Ovary (tissue), 9 donors: ENCODE measurements around the gene PKD1L1. TPM values are rescaled to one million over a fixed set of nuclear protein-coding genes. Genes with fewer than 3 reads are reported as not detected.

Experiments
- DNase-seq, 5 donors: peaks; one replicate each; pipeline ENCODE4 v3.0.0-alpha.2; 2019 to 2020
- H3K27ac ChIP-seq, 2 donors: fragments of 200-600 bp; one replicate each; pipeline versions ENCODE4 v1.5.1 to v1.8.0; 2019 to 2022
- H3K27me3 ChIP-seq: fragments of 200-600 bp; one replicate; pipeline ENCODE4 v1.8.0; 2022
- H3K36me3 ChIP-seq: fragments of 200-600 bp; sonication (generic); one replicate; pipeline ENCODE4 v1.5.1; 2019
- H3K4me1 ChIP-seq: one replicate; pipeline ENCODE4 v1.8.1; 2013; ENCODE audit warnings: mild to moderate bottlenecking, moderate library complexity; ENCODE audit not compliant: insufficient read depth
- H3K4me3 ChIP-seq: fragments of 200-600 bp; sonication (generic); one replicate; pipeline ENCODE4 v1.5.1; 2017
- H3K9me3 ChIP-seq, 2 donors: fragments of 200-600 bp in 1 of 2; sonication (generic) in 1 of 2; one replicate each; pipeline versions ENCODE4 v1.5.1 to v1.8.1; 2013 to 2019; ENCODE audit warnings: mild to moderate bottlenecking in 1 of 2, moderate library complexity in 1 of 2
- CTCF ChIP-seq, 3 donors: fragments of 450-650 bp in 2 of 3; fragments of 200-600 bp in 1 of 3; IDR thresholded peaks; one replicate each; pipeline versions ENCODE4 v1.5.1 to v1.8.0; 2016 to 2022; ENCODE audit warnings: antibody characterized with exemption in 3 of 3, mild to moderate bottlenecking in 1 of 3
- EP300 ChIP-seq: sonication (generic); formaldehyde crosslinking; IDR thresholded peaks from one replicate; pipeline ENCODE4 v1.6.1; 2017; ENCODE audit warnings: antibody characterized with exemption
- POLR2A ChIP-seq: fragments of 450-650 bp; IDR thresholded peaks from one replicate; pipeline ENCODE4 v1.6.1; 2017; ENCODE audit warnings: antibody characterized with exemption, mild to moderate bottlenecking, moderate library complexity
- WGBS, 3 donors: extraction: QIAGEN DNeasy Blood & Tissue Kit in 1 of 3; methylation state at CpG; one replicate each; pipeline versions ENCODE4 v1.1.5 to v1.1.7; 2013 to 2017; 5-methylcytosine and 5-hydroxymethylcytosine counted together
- intact Hi-C, 4 donors: fragments of 100-400 bp; cut with DNase I; formaldehyde crosslinking; loops; one replicate each; pipeline versions ENCODE4 v1.11.0 to v1.15.1; 2022 to 2023
- polyA plus RNA-seq, 2 donors: library from polyadenylated mRNA; stranded (reverse); fragments of 200-250 nt in 1 of 2; fragments of 350-450 nt in 1 of 2; fragmentation: Illumina TruSeq in 1 of 2; extraction: RNeasy Lipid Tissue Mini Kit (QIAGEN cat#74804) in 1 of 2; gene quantifications; one replicate each; pipeline ENCODE4 v1.2.3, GENCODE V29; 2013 to 2014
- total RNA-seq, 7 donors: library from RNA; depleted of rRNA in 2 of 7; stranded (reverse); fragments of >200 nt in 2 of 7; fragmentation: NEBNext Ultra II Directional in 3 of 7; extraction: Animal tissue kit (Norgen Biotek cat#: 25700) in 3 of 7; gene quantifications; one replicate each; pipeline versions ENCODE4 v1.1.0 to v1.2.4, GENCODE V29; 2016 to 2023
- donor health status: DM: no; HTN: no; CAD: no; lungs with moderate emphysema.
- donor health status: DM: no; HTN: no; CAD: no.
- donor health status: Bipolar disorder and iron deficiency.
- donor health status: DM: yes; HTN: yes; CAD: no.
- donor health status: DM: no; HTN: no; CAD: no.
- donor health status: DM: yes; HTN: yes; CAD: no.

Gene PKD1L1
- total and polyA plus RNA-seq, 9 donors = 0.11 to 0.48 (median 0.22) TPM

- H3K36me3 ChIP-seq = no peaks in the 10 kb centered on the region
- DNase-seq = no peak
- H3K27ac ChIP-seq = no peak overlapping the region
- TF ChIP-seq POLR2A (no peak), CTCF (IDR thresholded peaks at IDR 0.05) (no peak), EP300 (no peak)
- no peak overlapping the region for H3K4me3 ChIP-seq
- H3K9me3 ChIP-seq = no peaks in the 10 kb centered on the region
- no peaks in the 10 kb centered on the region for H3K27me3 ChIP-seq
- WGBS, 3 donors = 91 to 97% (median 93%) methylated on average over 5 of the region's 5 CpGs
- intact Hi-C loops = no loop called here
- H3K4me1 ChIP-seq = no peaks in the 10 kb centered on the region
These were observed 17.2 kb upstream of the PKD1L1 start for GRCh38 chr7:47965456-47965855.

GRCh38 chr7:47962262-47962661 lies 14.0 kb upstream of the PKD1L1 start:
- Histone ChIP-seq H3K27ac (no peak overlapping the region), H3K9me3 (no peaks in the 10 kb centered on the region), H3K27me3 (no peaks in the 10 kb centered on the region), H3K36me3 (no peaks in the 10 kb centered on the region), H3K4me3 (no peak overlapping the region), H3K4me1 (no peaks in the 10 kb centered on the region)
- no peak for DNase-seq
- WGBS, 3 donors = 93 to 98% (median 97%) methylated on average over 3 of the region's 3 CpGs
- intact Hi-C loops = no loop called here
- no peak for TF ChIP-seq EP300
- no peak for TF ChIP-seq CTCF (IDR thresholded peaks at IDR 0.05)
- TF ChIP-seq POLR2A = no peak

GRCh38 chr7:47957156-47957555 lies 8.9 kb upstream of the PKD1L1 start:
- no peak overlapping the region for H3K27ac ChIP-seq
- TF ChIP-seq EP300 (no peak), POLR2A (no peak), CTCF (IDR thresholded peaks at IDR 0.05) (no peak)
- 76 to 78% (median 78%) methylated on average over 6 of the region's 6 CpGs for WGBS, 3 donors

GRCh38 chr7:47956220-47956619 lies 8.0 kb upstream of the PKD1L1 start:
- Histone ChIP-seq H3K9me3 (no peaks in the 10 kb centered on the region), H3K4me1 (no peaks in the 10 kb centered on the region), H3K27me3 (no peaks in the 10 kb centered on the region), H3K27ac (no peak overlapping the region), H3K36me3 (no peaks in the 10 kb centered on the region), H3K4me3 (no peak overlapping the region)
- TF ChIP-seq EP300 (no peak), POLR2A (no peak), CTCF (IDR thresholded peaks at IDR 0.05) (no peak)
- no peak for DNase-seq
- 82 to 94% (median 86%) methylated on average over 6 of the region's 6 CpGs for WGBS, 3 donors
- intact Hi-C loops = no loop called here

More at GRCh38 chr7:47957156-47957555, 8.9 kb upstream of the PKD1L1 start:
- no peak for DNase-seq
- no peaks in the 10 kb centered on the region for H3K27me3 ChIP-seq
- intact Hi-C loops = no loop called here
- H3K4me1 ChIP-seq = no peaks in the 10 kb centered on the region
- H3K9me3 ChIP-seq = no peaks in the 10 kb centered on the region
- no peaks in the 10 kb centered on the region for H3K36me3 ChIP-seq
- H3K4me3 ChIP-seq = no peak overlapping the region
